Measurements from ENCODE around the gene MGME1. TPM values are rescaled to one million over a fixed set of nuclear protein-coding genes. Genes with fewer than 3 reads are reported as not detected.
A peak's percentile ranks its signal among the peaks of the same experiment; 100 is the strongest.

The MGME1 gene
- total and polyA plus RNA-seq, 2 experiments from 2014 or later, result 5.6 to 10.4 TPM

DNA sequence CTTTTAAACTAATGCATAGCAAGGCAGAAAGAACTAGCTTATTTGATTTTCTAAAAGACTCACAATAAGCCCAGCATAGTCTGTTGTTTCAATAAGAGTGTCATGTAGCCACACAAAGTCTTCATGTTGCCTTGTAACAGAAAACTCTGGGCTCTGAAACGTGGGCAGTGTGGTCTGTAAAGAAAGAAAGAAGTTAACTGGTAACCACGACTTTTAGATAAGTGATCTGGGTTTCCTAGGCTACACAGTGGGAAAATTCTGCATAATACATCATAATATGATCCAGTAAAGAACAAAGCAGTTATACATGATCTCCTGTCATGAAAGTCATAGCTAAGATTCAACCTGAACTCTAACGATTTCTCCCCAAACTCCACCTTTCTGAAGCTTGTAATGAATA lies 13.5 kb upstream of the MGME1 start:
- peak overlapping the region; percentile 15; the same call in 1 of the 2 replicates for H3K27ac ChIP-seq
- DNase-seq, result no peak
- 0 out of 2 replicates have a peak overlapping the region, but pooled peaks have one; percentile 3 for H3K9ac ChIP-seq

GRCh38 chr20:17956099-17956685 lies 12.6 kb upstream of the MGME1 start:
- H3K9ac ChIP-seq, result 0 out of 2 replicates have a peak overlapping the region, but pooled peaks have one; percentile 3
- H3K79me2 ChIP-seq (ENCODE audit: insufficient read depth), result peaks cover 100% of the 10 kb centered on the region
- in situ Hi-C loops (cut with MboI), result no loop called here
- 89% methylated on average over 8 of the region's 8 CpGs for WGBS, 2 experiments (ENCODE audit: low coverage in 1 of 2, low lambda C conversion rate in 2 of 2, missing lambda C conversion rate in 2 of 2)
- peaks cover 50% of the 10 kb centered on the region for H3K36me3 ChIP-seq (ENCODE audit: low read depth)
- no peak for DNase-seq
- no peaks in the 10 kb centered on the region for H3K9me3 ChIP-seq (ENCODE audit: low read depth)
- H3K27ac ChIP-seq, result peak overlapping the region; percentile 86; the same call in 1 of the 2 replicates
- H3K27me3 ChIP-seq (replicated peaks; ENCODE audit: insufficient read depth), result no peaks in the 10 kb centered on the region
- no peak overlapping the region for H3K4me2 ChIP-seq (ENCODE audit: unreplicated experiment)
- no peaks in the 10 kb centered on the region for H3K9me2 ChIP-seq (ENCODE audit: insufficient read depth)
- H3K4me3 ChIP-seq, result no peak overlapping the region
- peaks cover 19% of the 10 kb centered on the region for H4K20me1 ChIP-seq (ENCODE audit: insufficient read depth)
- no peak for TF ChIP-seq EZH2 (IDR thresholded peaks at IDR 0.05; ENCODE audit: insufficient read depth, poor library complexity, severe bottlenecking)
- no peak for TF ChIP-seq EZH2phosphoT487 (IDR thresholded peaks at IDR 0.05; ENCODE audit: insufficient read depth, low read depth)
- H2AFZ ChIP-seq, result no peak overlapping the region
- H3K4me1 ChIP-seq (ENCODE audit: insufficient read depth), result peaks cover 38% of the 10 kb centered on the region
- peaks cover 57% of the 10 kb centered on the region for H3F3A ChIP-seq (ENCODE audit: insufficient read depth)

More for the DNA sequence above, 13.5 kb upstream of the MGME1 start:
- peaks cover 49% of the 10 kb centered on the region for H3F3A ChIP-seq (ENCODE audit: insufficient read depth)
- WGBS, 2 experiments (ENCODE audit: low coverage in 1 of 2, low lambda C conversion rate in 2 of 2, missing lambda C conversion rate in 2 of 2), result 50 to 51% methylated on average over 3 of the region's 3 CpGs
- H4K20me1 ChIP-seq (ENCODE audit: insufficient read depth), result peaks cover 19% of the 10 kb centered on the region
- H3K9me2 ChIP-seq (ENCODE audit: insufficient read depth), result no peaks in the 10 kb centered on the region
- H2AFZ ChIP-seq, result no peak overlapping the region
- in situ Hi-C loops (cut with MboI), result no loop called here
- no peak overlapping the region for H3K4me2 ChIP-seq (ENCODE audit: unreplicated experiment)
- H3K27me3 ChIP-seq (replicated peaks; ENCODE audit: insufficient read depth), result no peaks in the 10 kb centered on the region
- peaks cover 29% of the 10 kb centered on the region for H3K4me1 ChIP-seq (ENCODE audit: insufficient read depth)
- H3K36me3 ChIP-seq (ENCODE audit: low read depth), result peaks cover 59% of the 10 kb centered on the region
- no peak overlapping the region for H3K4me3 ChIP-seq
- H3K79me2 ChIP-seq (ENCODE audit: insufficient read depth), result peaks cover 100% of the 10 kb centered on the region
- no peaks in the 10 kb centered on the region for H3K9me3 ChIP-seq (ENCODE audit: low read depth)
- no peak for TF ChIP-seq EZH2phosphoT487 (IDR thresholded peaks at IDR 0.05; ENCODE audit: insufficient read depth, low read depth)
- TF ChIP-seq EZH2 (IDR thresholded peaks at IDR 0.05; ENCODE audit: insufficient read depth, poor library complexity, severe bottlenecking), result no peak

GRCh38 chr20:17957505-17958363 lies 11.1 kb upstream of the MGME1 start:
- Histone ChIP-seq H3K9ac (peak overlapping the region; percentile 35), H3F3A (ENCODE audit: insufficient read depth) (peaks cover 71% of the 10 kb centered on the region), H3K36me3 (ENCODE audit: low read depth) (peaks cover 35% of the 10 kb centered on the region; the same call in 1 of the 2 replicates), H3K4me2 (ENCODE audit: unreplicated experiment) (peak overlapping the region; percentile 49), H3K4me3 (no peak overlapping the region), H3K4me1 (ENCODE audit: insufficient read depth) (peaks cover 52% of the 10 kb centered on the region), H3K9me3 (ENCODE audit: low read depth) (no peaks in the 10 kb centered on the region), H3K27me3 (replicated peaks; ENCODE audit: insufficient read depth) (no peaks in the 10 kb centered on the region), H3K79me2 (ENCODE audit: insufficient read depth) (peaks cover 100% of the 10 kb centered on the region), H3K27ac (peak overlapping the region; percentile 86), H4K20me1 (ENCODE audit: insufficient read depth) (peaks cover 19% of the 10 kb centered on the region), H2AFZ (no peak overlapping the region), H3K9me2 (ENCODE audit: insufficient read depth) (no peaks in the 10 kb centered on the region)
- DNase-seq, result no peak
- TF ChIP-seq EZH2 (IDR thresholded peaks at IDR 0.05; ENCODE audit: insufficient read depth, poor library complexity, severe bottlenecking) (no peak), EZH2phosphoT487 (IDR thresholded peaks at IDR 0.05; ENCODE audit: insufficient read depth, low read depth) (no peak)
- 62 to 74% methylated on average over 5 of the region's 5 CpGs for WGBS, 2 experiments (ENCODE audit: low coverage in 1 of 2, low lambda C conversion rate in 2 of 2, missing lambda C conversion rate in 2 of 2)
- in situ Hi-C loops (cut with MboI), result no loop called here

DNA sequence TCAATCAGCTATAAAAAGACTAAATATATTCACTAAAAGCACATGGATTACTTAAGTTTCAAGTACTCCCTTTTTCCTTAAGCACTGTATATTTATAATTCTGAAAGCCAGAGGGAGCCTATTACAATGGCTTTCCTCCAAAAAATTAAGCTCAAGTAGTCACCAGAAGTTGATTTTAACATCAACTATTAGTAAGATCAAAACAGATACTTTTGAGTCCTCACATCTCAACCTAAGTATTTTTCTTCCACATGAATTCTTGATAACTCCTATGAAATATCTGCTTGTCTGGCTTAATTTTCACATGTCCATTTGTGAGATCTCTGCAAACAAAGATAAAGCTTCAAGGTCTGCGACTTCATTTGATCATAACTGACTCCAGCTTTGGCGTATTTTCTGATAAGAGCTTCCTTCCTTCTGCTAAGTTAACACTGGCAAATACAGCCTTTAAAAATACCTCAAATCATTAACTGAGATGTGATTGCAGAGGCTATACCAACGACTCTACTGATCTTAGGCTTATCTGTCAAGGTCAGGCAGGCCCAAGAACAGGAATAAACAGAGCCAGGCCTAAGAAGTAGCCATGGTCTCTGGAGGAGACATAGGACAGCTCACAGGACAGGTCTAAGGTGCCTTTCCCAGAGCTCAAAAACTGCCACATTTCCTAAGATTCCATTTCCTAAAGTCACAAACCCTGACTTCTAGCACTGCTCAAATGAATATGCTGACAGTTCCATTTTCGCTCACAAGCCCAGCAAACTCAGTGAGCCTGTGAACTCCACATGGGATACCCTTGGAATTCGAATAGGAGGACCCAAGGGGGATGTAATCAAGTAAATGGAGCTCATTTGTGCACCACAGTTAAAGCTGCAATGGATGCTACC lies 10.2 kb upstream of the MGME1 start:
- H2AFZ ChIP-seq, result no peak overlapping the region
- peaks cover 26% of the 10 kb centered on the region; the same call in 1 of the 2 replicates for H3K36me3 ChIP-seq (ENCODE audit: low read depth)
- H3K27me3 ChIP-seq (replicated peaks; ENCODE audit: insufficient read depth), result no peaks in the 10 kb centered on the region
- no peaks in the 10 kb centered on the region for H3K9me2 ChIP-seq (ENCODE audit: insufficient read depth)
- in situ Hi-C loops (cut with MboI), result no loop called here
- H3K79me2 ChIP-seq (ENCODE audit: insufficient read depth), result peaks cover 100% of the 10 kb centered on the region
- no peaks in the 10 kb centered on the region for H3K9me3 ChIP-seq (ENCODE audit: low read depth)
- peaks cover 19% of the 10 kb centered on the region for H4K20me1 ChIP-seq (ENCODE audit: insufficient read depth)
- H3K4me1 ChIP-seq (ENCODE audit: insufficient read depth), result peaks cover 61% of the 10 kb centered on the region
- peak overlapping the region; percentile 62 for H3K4me2 ChIP-seq (ENCODE audit: unreplicated experiment)
- 80 to 83% methylated on average over 5 of the region's 5 CpGs for WGBS, 2 experiments (ENCODE audit: low coverage in 1 of 2, low lambda C conversion rate in 2 of 2, missing lambda C conversion rate in 2 of 2)
- peak; percentile 63 for DNase-seq
- peak overlapping the region; percentile 86 for H3K27ac ChIP-seq
- no peak for TF ChIP-seq EZH2 (IDR thresholded peaks at IDR 0.05; ENCODE audit: insufficient read depth, poor library complexity, severe bottlenecking)
- TF ChIP-seq EZH2phosphoT487 (IDR thresholded peaks at IDR 0.05; ENCODE audit: insufficient read depth, low read depth), result no peak
- H3K4me3 ChIP-seq, result no peak overlapping the region
- H3F3A ChIP-seq (ENCODE audit: insufficient read depth), result peaks cover 79% of the 10 kb centered on the region
- H3K9ac ChIP-seq, result peak overlapping the region; percentile 35
